B cell (primary cell): Measurements from ENCODE around the gene PSG6. TPM values are rescaled to one million over a fixed set of nuclear protein-coding genes. Genes with fewer than 3 reads are reported as not detected.
A peak's percentile ranks its signal among the peaks of the same experiment; 100 is the strongest.

Experiments used
- ATAC-seq: fragments of 200-7000 bp; cut with Tn5 transposase; one replicate; pipeline ENCODE4 v1.10.0; 2021; ENCODE audit warnings: low read depth, mild to moderate bottlenecking, moderate number of reproducible peaks, moderate library complexity
- CTCF ChIA-PET: fragments of 350-600 bp; sonication (Branson Sonifier 250); formaldehyde crosslinking; loops from one replicate; lab custom pipeline; 2021; ENCODE audit warnings: antibody characterized with exemption, inconsistent platforms; lab: Charles Lee
- POLR2A ChIA-PET: fragments of 350-600 bp; sonication (Branson Sonifier 250); formaldehyde crosslinking; loops from one replicate; lab custom pipeline; 2021; ENCODE audit warnings: antibody characterized with exemption; lab: Charles Lee
- DNase-seq: peaks from one replicate; pipeline ENCODE4 v3.0.0; 2013
- H2AFZ ChIP-seq: 2 replicates; pipeline ENCODE4 v1.6.1; 2012; ENCODE audit warnings: mild to moderate bottlenecking, low read depth, low read length; ENCODE audit not compliant: insufficient read depth, poor library complexity, severe bottlenecking
- H3K27ac ChIP-seq, 2 donors: 1 replicate in 1 of 2; 2 replicates in 1 of 2; pipeline ENCODE4 v1.5.1; 2012 to 2013; ENCODE audit warnings: low read length in 2 of 2, mild to moderate bottlenecking in 2 of 2, moderate library complexity in 1 of 2
- H3K27me3 ChIP-seq, 4 experiments: fragments of 200-600 bp in 1 of 4; sonication (generic) in 1 of 4; replicated peaks in 1 of 4; 1 replicate in 2 of 4; 2 replicates in 2 of 4; pipeline versions ENCODE4 v1.6.1 to v1.7.0; 2013 to 2016; ENCODE audit warnings: low read length in 3 of 4, mild to moderate bottlenecking in 2 of 4, mixed read lengths in 1 of 4, moderate library complexity in 1 of 4; ENCODE audit not compliant: insufficient read depth in 4 of 4, control insufficient read depth in 3 of 4; ENCODE audit errors: control extremely low read depth in 1 of 4
- H3K36me3 ChIP-seq, 2 experiments: replicated peaks in 1 of 2; 1 replicate in 1 of 2; 2 replicates in 1 of 2; pipeline versions ENCODE4 v1.6.1 to v1.7.1; 2013; ENCODE audit warnings: low read length in 1 of 2; ENCODE audit not compliant: insufficient read depth in 2 of 2, control insufficient read depth in 1 of 2; ENCODE audit errors: control extremely low read depth in 1 of 2, extremely low read depth in 1 of 2
- H3K4me1 ChIP-seq, 2 donors: fragments of 200-600 bp in 1 of 2; sonication (generic) in 1 of 2; 1 replicate in 1 of 2; 2 replicates in 1 of 2; pipeline versions ENCODE4 v1.5.1 to v1.6.1; 2013 to 2017; ENCODE audit warnings: low read length in 2 of 2; ENCODE audit not compliant: control insufficient read depth in 2 of 2, insufficient read depth in 2 of 2
- H3K4me2 ChIP-seq: replicated peaks from 2 replicates; pipeline ENCODE3; 2012; ENCODE audit warnings: mild to moderate bottlenecking, low read depth, low read length; ENCODE audit not compliant: poor library complexity, severe bottlenecking
- H3K4me3 ChIP-seq, 5 experiments: fragments of 200-600 bp in 1 of 5; sonication (generic) in 1 of 5; 1 replicate in 3 of 5; 2 replicates in 2 of 5; pipeline versions ENCODE4 v1.5.1 to v1.7.0; 2011 to 2016; ENCODE audit warnings: low read length in 4 of 5, mild to moderate bottlenecking in 4 of 5, low read depth in 2 of 5, control low read depth in 1 of 5, moderate library complexity in 1 of 5; ENCODE audit not compliant: insufficient read depth in 1 of 5; ENCODE audit errors: control extremely low read depth in 1 of 5, extremely low read depth in 1 of 5
- H3K79me2 ChIP-seq: fragments of 200-600 bp; sonication (generic); one replicate; pipeline ENCODE4 v1.6.0; 2016; ENCODE audit warnings: low read length; ENCODE audit not compliant: control insufficient read depth, insufficient read depth
- H3K9ac ChIP-seq: fragments of 200-600 bp; sonication (generic); 2 replicates; pipeline ENCODE4 v1.6.1; 2017; ENCODE audit warnings: mild to moderate bottlenecking, low read length, moderate library complexity
- H3K9me3 ChIP-seq, 3 donors: one replicate each; pipeline versions ENCODE4 v1.6.1 to v1.7.1; 2013; ENCODE audit warnings: low read length in 2 of 3; ENCODE audit not compliant: control insufficient read depth in 2 of 3, insufficient read depth in 1 of 3; ENCODE audit errors: control extremely low read depth in 1 of 3
- H4K20me1 ChIP-seq: 2 replicates; pipeline ENCODE4 v1.6.0; 2012; ENCODE audit warnings: mild to moderate bottlenecking, low read length; ENCODE audit not compliant: insufficient read depth, control insufficient read depth, poor library complexity, severe bottlenecking
- H3K27ac Mint-ChIP-seq: one replicate; pipeline ENCODE4 v1.8.0; 2021; ENCODE audit warnings: mixed read lengths
- H3K27me3 Mint-ChIP-seq: one replicate; pipeline ENCODE4 v1.8.0; 2021; ENCODE audit warnings: mixed read lengths
- H3K4me1 Mint-ChIP-seq: one replicate; pipeline ENCODE4 v1.8.0; 2021; ENCODE audit warnings: mixed read lengths
- H3K4me3 Mint-ChIP-seq: one replicate; pipeline ENCODE4 v1.8.0; 2021; ENCODE audit warnings: mixed read lengths
- H3K9me3 Mint-ChIP-seq: one replicate; pipeline ENCODE4 v1.8.0; 2022; ENCODE audit warnings: mixed read lengths; ENCODE audit not compliant: insufficient read depth
- CTCF ChIP-seq: fragments of 200-600 bp; IDR thresholded peaks from one replicate; pipeline ENCODE4 v1.8.0; 2022; ENCODE audit warnings: antibody characterized with exemption, mild to moderate bottlenecking
- EZH2 ChIP-seq: IDR thresholded peaks from 2 replicates; pipeline ENCODE4 v1.6.1; 2012; ENCODE audit warnings: borderline replicate concordance, low read depth, mild to moderate bottlenecking, moderate library complexity, low read length; ENCODE audit not compliant: insufficient read depth, poor library complexity, severe bottlenecking
- WGBS: methylation state at CpG from one replicate; pipeline ENCODE4 v1.1.5; 2013; ENCODE audit warnings: missing lambda C conversion rate; ENCODE audit not compliant: insufficient coverage; 5-methylcytosine and 5-hydroxymethylcytosine counted together
- intact Hi-C: fragments of 100-400 bp; cut with micrococcal nuclease; formaldehyde crosslinking; loops from one replicate; pipeline ENCODE4 v1.10.0; 2022
- polyA plus RNA-seq: library from polyadenylated mRNA; depleted of rRNA; stranded (reverse); fragments of >200 nt; gene quantifications from 2 replicates; pipeline ENCODE4 v1.2.3, GENCODE V29; 2012
- total RNA-seq, 2 donors: library from RNA; stranded (reverse); fragments of 120-200 nt in 1 of 2; gene quantifications; 1 replicate in 1 of 2; 2 replicates in 1 of 2; pipeline versions ENCODE4 v1.2.3 to v1.2.4, GENCODE V29; 2013 to 2022

Gene PSG6
- total and polyA plus RNA-seq, 2 donors (not counting 1 experiment from before 2014, with no cell fraction given), result not detected

DNA sequence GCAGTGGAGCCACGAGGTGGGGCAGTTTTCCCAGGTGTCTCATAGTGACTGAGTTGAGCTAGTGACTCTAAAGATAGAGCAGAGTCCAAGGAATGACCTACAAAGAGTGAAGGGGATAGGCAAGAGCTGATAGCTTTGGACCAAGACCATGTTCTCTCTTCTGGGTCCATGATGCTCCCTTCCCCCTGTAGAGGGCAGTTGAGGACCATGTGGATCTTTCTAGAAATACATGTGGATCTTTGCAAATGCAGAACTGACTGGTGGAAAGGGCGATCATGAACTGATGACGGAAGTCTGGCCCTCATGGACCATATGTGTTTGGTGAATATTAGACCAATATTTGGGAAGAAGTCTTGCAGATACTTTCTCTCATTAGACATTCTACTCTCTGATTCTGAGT is 45.1 kb downstream of the PSG6 start:
- H3K4me3 Mint-ChIP-seq, result no peak overlapping the region
- peaks cover 16% of the 10 kb centered on the region for H3K27me3 Mint-ChIP-seq
- H3K9ac ChIP-seq, result no peak overlapping the region
- 0% methylated on average over 1 of the region's 3 CpGs for WGBS
- H3K4me1 ChIP-seq, result no peaks in the 10 kb centered on the region
- no peaks in the 10 kb centered on the region for H3K9me3 Mint-ChIP-seq
- no peak overlapping the region for H3K27ac Mint-ChIP-seq
- TF ChIP-seq EZH2, result no peak
- no peak for TF ChIP-seq CTCF
- POLR2A ChIA-PET, result no interaction called here
- H3K9me3 ChIP-seq, result no peaks in the 10 kb centered on the region
- no peak for DNase-seq
- CTCF ChIA-PET, result no interaction called here
- no peak overlapping the region for H3K27ac ChIP-seq
- ATAC-seq, result no peak
- intact Hi-C loops, result no loop called here
- no peak overlapping the region for H3K4me3 ChIP-seq
- no peak overlapping the region for H2AFZ ChIP-seq
- H3K79me2 ChIP-seq, result no peaks in the 10 kb centered on the region
- no peak overlapping the region for H3K4me2 ChIP-seq
- H3K36me3 ChIP-seq, result no peaks in the 10 kb centered on the region
- no peaks in the 10 kb centered on the region for H3K4me1 Mint-ChIP-seq
- no peaks in the 10 kb centered on the region for H3K27me3 ChIP-seq
- H4K20me1 ChIP-seq, result no peaks in the 10 kb centered on the region

DNA sequence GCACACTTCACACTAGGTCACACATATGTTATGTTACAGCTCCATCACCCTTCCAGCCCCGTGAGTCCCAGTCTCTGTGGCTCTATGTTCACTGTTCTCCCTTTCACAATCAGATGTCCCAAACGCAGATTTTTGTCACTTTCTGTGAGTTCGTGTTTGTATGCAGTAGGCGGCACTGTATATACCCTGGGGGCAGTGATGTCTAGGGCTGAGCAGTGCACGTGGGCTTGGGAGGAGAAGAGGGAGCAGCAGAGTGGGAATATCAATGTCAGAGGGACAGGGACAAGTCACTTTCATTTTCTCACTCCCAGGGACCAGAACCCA is 60.2 kb downstream of the PSG6 start:
- Histone ChIP-seq H3K4me2 (no peak overlapping the region), H2AFZ (no peak overlapping the region), H3K9me3 (peaks cover 0 to 19% (median 0%) of the 10 kb centered on the region in 3 donors), H3K36me3 (no peaks in the 10 kb centered on the region), H3K27me3 (no peaks in the 10 kb centered on the region), H3K27ac (no peak overlapping the region), H4K20me1 (no peaks in the 10 kb centered on the region), H3K9ac (no peak overlapping the region), H3K4me3 (no peak overlapping the region), H3K4me1 (no peaks in the 10 kb centered on the region), H3K79me2 (no peaks in the 10 kb centered on the region)
- POLR2A ChIA-PET, result no interaction called here
- CTCF ChIA-PET, result no interaction called here
- no peaks in the 10 kb centered on the region for H3K4me1 Mint-ChIP-seq
- ATAC-seq (no peak), DNase-seq (peak; percentile 6)
- no CpG with 5 or more reads among the region's 5 CpGs for WGBS
- TF ChIP-seq CTCF, result no peak
- TF ChIP-seq EZH2, result no peak
- intact Hi-C loops, result no loop called here
- H3K27me3 Mint-ChIP-seq, result peaks cover 7% of the 10 kb centered on the region
- H3K4me3 Mint-ChIP-seq, result no peak overlapping the region
- peaks cover 2% of the 10 kb centered on the region for H3K9me3 Mint-ChIP-seq
- H3K27ac Mint-ChIP-seq, result no peak overlapping the region
